ENCODE measurements around the gene ACRBP. TPM values are rescaled to one million over a fixed set of nuclear protein-coding genes. Genes with fewer than 3 reads are reported as not detected.
A peak's percentile ranks its signal among the peaks of the same experiment; 100 is the strongest.

The ACRBP gene
- total RNA-seq (2012; rRNA removed) = 2.0 TPM in 1 of 2 replicates, not detected in the other

- H3K9ac ChIP-seq (ENCODE audit: low read depth, low read length) = no peak within 1 kb of the TSS
- H3K4me3 ChIP-seq (ENCODE audit: low read length) = peak within 1 kb of the TSS; percentile 54
Observed at GRCh38 chr12:6647083-6647604, at the start of gene ACRBP. Gene ACRBP (minus strand): TSS chr12:6647432. CDS start chr12:6647366, 66 bp downstream.

GRCh38 chr12:6695313-6696045 lies 48.2 kb upstream of the ACRBP start:
- Histone ChIP-seq H3K27me3 (ENCODE audit: control insufficient read depth, insufficient read depth, low read length) (peaks cover 24% of the 10 kb centered on the region), H3K4me2 (ENCODE audit: low read length) (no peak overlapping the region), H3K4me1 (ENCODE audit: control insufficient read depth, insufficient read depth, low read length) (peaks cover 9% of the 10 kb centered on the region), H3K4me3 (ENCODE audit: low read length) (no peak overlapping the region), H3K9me3 (replicated peaks; ENCODE audit: low read length) (no peaks in the 10 kb centered on the region), H3K36me3 (ENCODE audit: insufficient read depth, low read length) (no peaks in the 10 kb centered on the region), H3K9ac (ENCODE audit: low read depth, low read length) (no peak overlapping the region)

More at GRCh38 chr12:6647083-6647604, at the start of gene ACRBP:
- H3K4me1 ChIP-seq (ENCODE audit: control insufficient read depth, insufficient read depth, low read length) = no peaks in the 10 kb centered on the region
- H3K4me2 ChIP-seq (ENCODE audit: low read length) = peak within 1 kb of the TSS; percentile 78
- H3K27me3 ChIP-seq (ENCODE audit: control insufficient read depth, insufficient read depth, low read length) = peaks cover 4% of the 10 kb centered on the region
- H3K9me3 ChIP-seq (replicated peaks; ENCODE audit: low read length) = peaks cover 9% of the 10 kb centered on the region
- peaks cover 15% of the 10 kb centered on the region for H3K36me3 ChIP-seq (ENCODE audit: insufficient read depth, low read length)

GRCh38 chr12:6694701-6695100 lies 47.5 kb upstream of the ACRBP start:
- no peak overlapping the region for H3K4me3 ChIP-seq (ENCODE audit: low read length)
- no peak overlapping the region for H3K9ac ChIP-seq (ENCODE audit: low read depth, low read length)
- peaks cover 6% of the 10 kb centered on the region for H3K4me1 ChIP-seq (ENCODE audit: control insufficient read depth, insufficient read depth, low read length)
- no peak overlapping the region for H3K4me2 ChIP-seq (ENCODE audit: low read length)
- no peaks in the 10 kb centered on the region for H3K9me3 ChIP-seq (replicated peaks; ENCODE audit: low read length)
- H3K27me3 ChIP-seq (ENCODE audit: control insufficient read depth, insufficient read depth, low read length) = peaks cover 17% of the 10 kb centered on the region
- no peaks in the 10 kb centered on the region for H3K36me3 ChIP-seq (ENCODE audit: insufficient read depth, low read length)

DNA sequence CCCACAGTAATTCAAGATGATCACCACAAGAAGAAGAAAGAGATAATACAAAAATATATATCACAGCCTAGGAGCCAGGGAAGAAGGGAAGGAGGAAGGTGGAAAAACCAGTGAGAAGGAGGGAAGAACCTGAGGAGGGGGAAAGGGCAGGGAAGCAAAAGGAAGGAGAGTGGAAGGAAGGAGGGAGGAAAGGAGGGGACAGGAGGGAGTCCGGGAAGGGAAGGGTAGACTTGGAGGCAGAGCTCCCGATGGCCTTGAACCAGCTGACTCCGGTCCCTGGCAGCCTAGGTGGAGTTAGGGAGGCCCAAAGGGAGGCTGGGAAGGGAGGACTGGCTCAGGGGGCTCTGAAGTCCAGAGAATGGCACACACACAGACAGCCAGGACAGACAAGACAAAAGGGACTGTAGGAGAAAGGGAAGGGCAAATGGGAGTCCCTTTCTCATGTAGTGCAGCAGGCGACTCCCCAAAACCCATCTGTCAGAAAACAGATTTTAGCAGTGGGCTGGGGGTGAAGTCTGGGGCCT lies 46.7 kb upstream of the ACRBP start:
- Histone ChIP-seq H3K4me2 (ENCODE audit: low read length) (no peak overlapping the region), H3K36me3 (ENCODE audit: insufficient read depth, low read length) (no peaks in the 10 kb centered on the region), H3K4me3 (ENCODE audit: low read length) (no peak overlapping the region), H3K9ac (ENCODE audit: low read depth, low read length) (no peak overlapping the region), H3K4me1 (ENCODE audit: control insufficient read depth, insufficient read depth, low read length) (peaks cover 4% of the 10 kb centered on the region), H3K27me3 (ENCODE audit: control insufficient read depth, insufficient read depth, low read length) (peaks cover 9% of the 10 kb centered on the region), H3K9me3 (replicated peaks; ENCODE audit: low read length) (no peaks in the 10 kb centered on the region)

GRCh38 chr12:6692888-6693287 lies 45.7 kb upstream of the ACRBP start:
- no peak overlapping the region for H3K4me2 ChIP-seq (ENCODE audit: low read length)
- H3K27me3 ChIP-seq (ENCODE audit: control insufficient read depth, insufficient read depth, low read length) = peaks cover under 1% of the 10 kb centered on the region
- no peak overlapping the region for H3K4me3 ChIP-seq (ENCODE audit: low read length)
- no peaks in the 10 kb centered on the region for H3K9me3 ChIP-seq (replicated peaks; ENCODE audit: low read length)
- H3K36me3 ChIP-seq (ENCODE audit: insufficient read depth, low read length) = no peaks in the 10 kb centered on the region
- H3K9ac ChIP-seq (ENCODE audit: low read depth, low read length) = no peak overlapping the region
- peaks cover 6% of the 10 kb centered on the region for H3K4me1 ChIP-seq (ENCODE audit: control insufficient read depth, insufficient read depth, low read length)

- Histone ChIP-seq H3K9me3 (replicated peaks; ENCODE audit: low read length) (no peaks in the 10 kb centered on the region), H3K27me3 (ENCODE audit: control insufficient read depth, insufficient read depth, low read length) (no peaks in the 10 kb centered on the region), H3K9ac (ENCODE audit: low read depth, low read length) (no peak overlapping the region), H3K4me3 (ENCODE audit: low read length) (no peak overlapping the region), H3K4me1 (ENCODE audit: control insufficient read depth, insufficient read depth, low read length) (peaks cover 16% of the 10 kb centered on the region), H3K36me3 (ENCODE audit: insufficient read depth, low read length) (peaks cover 3% of the 10 kb centered on the region), H3K4me2 (ENCODE audit: low read length) (no peak overlapping the region)
Observed at GRCh38 chr12:6691473-6691872, 44.2 kb upstream of the ACRBP start.

DNA sequence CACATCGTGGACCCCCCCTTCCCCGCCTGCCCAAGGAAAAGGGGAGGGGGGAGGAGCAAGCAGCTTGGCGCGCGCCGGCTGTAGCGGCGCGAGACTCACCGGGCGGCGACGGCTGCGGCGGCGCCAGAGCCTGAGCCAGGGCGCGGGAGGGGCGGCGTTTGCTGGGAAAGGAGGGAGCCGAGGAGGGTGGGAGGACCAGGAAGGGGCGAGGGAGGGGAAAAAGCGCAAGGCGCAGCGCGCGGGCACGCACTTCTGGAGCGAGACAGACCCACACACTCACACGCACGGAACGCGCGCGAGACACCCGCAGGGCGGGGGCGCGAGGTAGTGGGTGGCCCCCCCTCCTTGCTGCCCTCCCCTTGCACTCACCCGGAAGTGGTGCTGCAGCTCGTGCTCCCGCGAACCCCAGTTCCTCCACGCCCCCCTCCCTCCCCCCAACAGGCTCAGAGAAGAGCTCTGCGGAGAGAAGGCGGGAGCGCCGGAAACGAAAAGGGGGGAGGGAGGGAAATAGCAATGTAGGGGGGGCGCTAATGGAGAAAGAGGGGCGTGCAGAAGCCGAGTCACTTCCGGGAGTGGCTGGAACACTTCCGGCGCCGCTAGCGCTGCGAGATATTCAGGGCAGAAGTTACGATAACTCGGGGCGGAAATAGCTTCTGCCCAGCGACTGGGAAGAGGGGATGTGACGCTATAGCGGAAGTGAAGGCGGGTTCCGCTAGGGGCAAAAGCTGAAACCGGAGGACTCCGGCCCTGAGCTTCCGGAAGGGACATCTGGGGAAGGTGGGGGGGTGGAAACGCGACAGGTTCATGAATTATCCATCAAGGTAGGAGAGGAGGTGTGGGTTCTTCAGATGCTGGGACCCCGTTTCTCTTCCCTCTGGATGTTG lies 42.0 kb upstream of the ACRBP start, which contains the start of gene ZNF384:
Gene ZNF384 (minus strand): TSS at position 377 of the 884 bp plus-strand sequence. CDS start 9,855 bp downstream, outside the sequence.
- Histone ChIP-seq H3K4me2 (ENCODE audit: low read length) (peak within 1 kb of the TSS; percentile 99), H3K9ac (ENCODE audit: low read depth, low read length) (peak within 1 kb of the TSS; percentile 98), H3K27me3 (ENCODE audit: control insufficient read depth, insufficient read depth, low read length) (no peaks in the 10 kb centered on the region), H3K9me3 (replicated peaks; ENCODE audit: low read length) (no peaks in the 10 kb centered on the region), H3K4me3 (ENCODE audit: low read length) (peak within 1 kb of the TSS; percentile 83), H3K4me1 (ENCODE audit: control insufficient read depth, insufficient read depth, low read length) (peaks cover 16% of the 10 kb centered on the region), H3K36me3 (ENCODE audit: insufficient read depth, low read length) (peaks cover 7% of the 10 kb centered on the region)

GRCh38 chr12:6688543-6688998 lies 41.3 kb upstream of the ACRBP start:
- Histone ChIP-seq H3K27me3 (ENCODE audit: control insufficient read depth, insufficient read depth, low read length) (no peaks in the 10 kb centered on the region), H3K4me1 (ENCODE audit: control insufficient read depth, insufficient read depth, low read length) (peaks cover 16% of the 10 kb centered on the region), H3K9ac (ENCODE audit: low read depth, low read length) (peak overlapping the region; percentile 98), H3K4me3 (ENCODE audit: low read length) (peak overlapping the region; percentile 83), H3K36me3 (ENCODE audit: insufficient read depth, low read length) (peaks cover 7% of the 10 kb centered on the region), H3K4me2 (ENCODE audit: low read length) (peak overlapping the region; percentile 99), H3K9me3 (replicated peaks; ENCODE audit: low read length) (no peaks in the 10 kb centered on the region)

- no peak overlapping the region for H3K4me3 ChIP-seq (ENCODE audit: low read length)
- H3K9ac ChIP-seq (ENCODE audit: low read depth, low read length) = no peak overlapping the region
- peaks cover 16% of the 10 kb centered on the region for H3K36me3 ChIP-seq (ENCODE audit: insufficient read depth, low read length)
- peaks cover 16% of the 10 kb centered on the region for H3K4me1 ChIP-seq (ENCODE audit: control insufficient read depth, insufficient read depth, low read length)
- no peaks in the 10 kb centered on the region for H3K27me3 ChIP-seq (ENCODE audit: control insufficient read depth, insufficient read depth, low read length)
- no peaks in the 10 kb centered on the region for H3K9me3 ChIP-seq (replicated peaks; ENCODE audit: low read length)
- H3K4me2 ChIP-seq (ENCODE audit: low read length) = no peak overlapping the region
Observed at GRCh38 chr12:6685814-6686213, 38.6 kb upstream of the ACRBP start.

GRCh38 chr12:6684609-6685008 lies 37.4 kb upstream of the ACRBP start:
- no peak overlapping the region for H3K9ac ChIP-seq (ENCODE audit: low read depth, low read length)
- no peak overlapping the region for H3K4me3 ChIP-seq (ENCODE audit: low read length)
- H3K9me3 ChIP-seq (replicated peaks; ENCODE audit: low read length) = no peaks in the 10 kb centered on the region
- peaks cover 12% of the 10 kb centered on the region for H3K4me1 ChIP-seq (ENCODE audit: control insufficient read depth, insufficient read depth, low read length)
- H3K36me3 ChIP-seq (ENCODE audit: insufficient read depth, low read length) = peaks cover 25% of the 10 kb centered on the region
- no peak overlapping the region for H3K4me2 ChIP-seq (ENCODE audit: low read length)
- no peaks in the 10 kb centered on the region for H3K27me3 ChIP-seq (ENCODE audit: control insufficient read depth, insufficient read depth, low read length)

- H3K9me3 ChIP-seq (replicated peaks; ENCODE audit: low read length) = no peaks in the 10 kb centered on the region
- peaks cover 79% of the 10 kb centered on the region for H3K36me3 ChIP-seq (ENCODE audit: insufficient read depth, low read length)
- no peaks in the 10 kb centered on the region for H3K27me3 ChIP-seq (ENCODE audit: control insufficient read depth, insufficient read depth, low read length)
- no peak overlapping the region for H3K9ac ChIP-seq (ENCODE audit: low read depth, low read length)
- H3K4me2 ChIP-seq (ENCODE audit: low read length) = no peak overlapping the region
- no peaks in the 10 kb centered on the region for H3K4me1 ChIP-seq (ENCODE audit: control insufficient read depth, insufficient read depth, low read length)
- no peak overlapping the region for H3K4me3 ChIP-seq (ENCODE audit: low read length)
Observed at GRCh38 chr12:6676962-6677361, 29.7 kb upstream of the ACRBP start.

Measured in skeletal muscle satellite cell (primary cell).